Measurements from ENCODE around the gene PRDM12. TPM values are rescaled to one million over a fixed set of nuclear protein-coding genes. Genes with fewer than 3 reads are reported as not detected.

Gene PRDM12
- total RNA-seq, 1 donor from 2014 or later = not detected

DNA sequence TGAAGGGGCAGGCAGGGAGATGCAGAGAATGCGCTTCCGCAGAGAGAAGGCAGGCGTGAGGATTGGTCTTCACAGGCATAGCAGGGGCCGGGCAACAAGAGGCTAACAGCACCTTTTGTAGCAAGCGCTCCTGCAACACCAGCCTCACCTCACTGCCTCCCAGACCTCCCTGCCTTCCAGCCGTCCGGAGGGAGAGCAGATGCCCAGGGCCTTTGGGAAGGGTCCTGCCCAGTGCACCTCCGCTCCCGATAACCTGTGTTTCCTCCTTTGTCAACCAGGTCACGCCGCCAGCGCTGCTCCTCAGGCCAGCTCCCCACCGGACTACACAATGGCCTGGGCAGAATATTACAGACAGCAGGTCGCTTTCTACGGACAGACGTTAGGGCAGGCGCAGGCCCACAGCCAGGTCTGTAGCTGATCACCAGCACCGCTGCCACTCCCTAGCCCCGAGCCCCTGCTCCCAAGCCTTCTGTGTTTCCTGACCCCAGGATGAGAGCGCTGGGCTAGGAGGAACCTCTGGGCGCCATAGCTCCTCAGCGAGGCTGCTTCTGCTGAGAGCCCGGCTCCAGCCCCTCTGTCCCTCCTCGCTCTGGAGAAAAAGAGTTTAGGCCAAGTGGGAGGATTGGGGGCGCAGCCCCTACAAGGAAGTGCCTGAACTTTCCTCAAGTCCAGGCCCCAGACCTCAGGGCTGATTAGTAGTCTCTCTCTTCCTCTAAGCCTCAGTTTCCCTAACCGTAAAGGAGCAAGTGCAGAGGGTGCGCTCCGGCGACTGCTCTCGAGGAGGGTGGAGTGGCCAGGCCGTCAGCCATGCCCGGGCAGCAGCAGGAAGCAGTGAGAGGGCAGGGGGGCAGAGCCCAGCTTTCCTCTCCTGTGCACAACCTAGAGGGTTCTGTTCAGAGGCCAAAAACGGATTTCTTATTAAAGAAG, 28.4 kb upstream of the PRDM12 start:
- no peak for DNase-seq (ENCODE audit: low read depth in 2 of 2)

DNA sequence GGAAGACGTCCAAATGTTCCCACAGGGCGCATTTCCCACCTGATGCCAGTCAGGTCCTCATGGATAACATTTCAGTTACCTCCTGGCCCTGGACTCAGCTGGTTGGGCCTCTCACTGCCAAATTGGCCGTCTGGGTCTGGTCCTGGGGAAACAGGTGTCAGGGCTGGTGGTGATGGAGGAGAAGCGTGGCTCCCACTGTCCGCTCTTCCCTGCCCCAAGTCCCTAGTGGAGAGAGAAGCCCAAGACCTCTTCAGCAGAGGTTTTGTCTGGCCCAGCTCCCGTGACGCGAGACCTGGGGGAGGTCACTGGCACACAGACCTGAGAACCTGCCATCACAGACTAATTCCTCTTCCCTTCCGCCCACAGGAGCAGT, 27.8 kb upstream of the PRDM12 start:
- DNase-seq (ENCODE audit: low read depth in 2 of 2) = no peak

DNA sequence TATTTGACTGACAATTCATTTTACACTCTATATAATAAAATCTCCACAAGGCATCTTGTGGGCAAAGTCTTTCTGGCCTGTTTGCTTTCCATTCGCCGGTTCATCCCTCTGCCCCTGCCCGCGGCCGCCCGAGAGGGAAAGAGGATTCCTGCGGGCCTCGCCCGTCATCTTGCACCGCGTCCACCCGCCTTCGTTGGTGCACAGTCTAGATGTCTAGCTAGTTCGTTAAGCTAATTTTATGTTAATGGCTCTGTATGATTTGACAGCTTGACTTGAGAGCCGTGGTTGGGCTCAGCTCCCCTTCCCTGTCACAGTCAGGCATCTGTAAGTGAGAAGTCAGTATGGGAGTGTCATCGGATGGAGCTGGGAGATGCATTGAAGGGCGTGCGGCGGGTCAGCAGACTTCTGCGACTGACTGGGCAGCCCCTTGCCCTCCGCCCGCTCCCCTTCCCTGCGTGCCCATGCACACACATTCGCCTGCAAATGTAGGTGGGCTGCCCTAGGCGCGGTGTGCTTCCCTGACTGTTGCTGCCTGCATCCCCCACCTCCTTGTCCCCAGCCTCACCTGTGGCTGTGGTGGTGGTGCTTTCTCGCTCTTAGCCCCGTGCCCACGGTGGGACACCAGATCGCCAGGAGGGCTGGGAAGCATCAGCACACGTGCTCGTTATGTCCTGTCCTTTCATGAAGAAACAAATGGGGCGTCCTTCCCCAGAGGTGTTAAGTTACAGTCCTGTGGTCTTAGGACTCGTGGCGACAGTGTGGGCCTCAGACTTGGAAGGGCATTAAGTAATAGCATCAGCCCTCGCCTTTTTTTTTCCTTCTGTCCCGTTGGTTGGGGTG, 25.9 kb upstream of the PRDM12 start:
- no peak for DNase-seq (ENCODE audit: low read depth in 2 of 2)

DNA sequence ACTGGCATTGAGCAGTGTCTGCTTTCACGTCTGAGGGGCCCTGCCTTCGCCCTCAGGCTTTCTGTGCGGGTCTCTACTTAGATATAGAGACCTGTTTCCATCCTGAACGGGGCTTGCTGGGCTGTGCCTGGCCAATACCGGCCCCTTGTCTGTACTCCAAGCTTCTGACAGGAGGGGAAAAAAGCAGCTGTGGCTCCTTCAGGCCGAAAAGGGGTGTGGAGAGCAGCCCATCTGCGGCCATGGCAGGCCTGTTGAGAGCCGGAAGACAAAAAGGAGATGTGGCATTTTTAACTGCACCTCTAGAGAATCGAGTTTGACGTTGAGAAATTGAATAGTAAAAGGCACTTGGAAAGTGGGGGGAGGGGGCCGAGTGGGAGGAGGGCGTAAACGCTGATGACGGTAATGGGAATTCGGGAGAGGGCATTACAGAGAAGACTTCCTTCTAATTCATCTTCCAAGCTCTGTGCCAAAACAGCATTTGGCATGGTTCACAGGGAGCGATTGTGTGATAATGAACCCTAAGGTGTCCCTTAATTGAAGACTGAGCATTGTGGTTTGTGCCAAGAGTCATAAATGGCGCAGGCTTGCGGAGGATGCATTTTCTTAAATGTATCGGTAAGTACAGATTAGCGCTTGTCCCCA, 25.1 kb upstream of the PRDM12 start:
- DNase-seq (ENCODE audit: low read depth in 2 of 2) = no peak

DNA sequence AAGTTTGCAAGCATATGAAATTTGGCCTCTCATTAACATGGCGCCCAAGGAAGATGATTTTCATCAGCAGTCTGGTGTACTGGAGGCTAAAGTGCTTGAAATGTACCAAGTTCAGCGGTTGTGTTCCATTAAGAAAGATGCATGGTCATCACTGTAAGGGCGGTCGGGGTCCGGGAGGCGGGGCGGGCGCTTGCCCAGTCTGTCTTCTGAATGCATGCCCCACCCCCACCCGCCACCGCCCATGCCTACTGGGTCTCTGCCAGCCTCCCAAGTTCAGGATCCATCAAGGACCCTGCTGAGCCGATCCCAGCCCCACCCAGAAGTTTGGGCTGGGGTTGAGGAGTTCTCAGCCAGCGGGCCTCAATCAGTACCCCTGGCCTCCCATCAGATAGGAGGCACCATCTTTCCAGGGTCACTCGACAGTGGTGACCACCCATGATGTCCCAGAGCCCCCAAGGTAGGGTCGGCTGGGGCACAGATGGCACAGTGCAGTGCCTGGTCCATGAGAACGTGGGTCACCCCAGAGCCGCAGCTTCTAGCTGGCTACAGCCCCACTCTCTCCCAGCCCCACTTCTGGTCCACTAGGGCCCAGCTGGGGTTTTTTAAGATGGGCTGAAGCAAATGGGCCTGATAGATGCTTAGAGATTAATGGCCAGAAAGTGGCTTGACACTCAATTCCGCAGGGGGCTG, 24.4 kb upstream of the PRDM12 start:
- DNase-seq (ENCODE audit: low read depth in 2 of 2) = no peak

DNA sequence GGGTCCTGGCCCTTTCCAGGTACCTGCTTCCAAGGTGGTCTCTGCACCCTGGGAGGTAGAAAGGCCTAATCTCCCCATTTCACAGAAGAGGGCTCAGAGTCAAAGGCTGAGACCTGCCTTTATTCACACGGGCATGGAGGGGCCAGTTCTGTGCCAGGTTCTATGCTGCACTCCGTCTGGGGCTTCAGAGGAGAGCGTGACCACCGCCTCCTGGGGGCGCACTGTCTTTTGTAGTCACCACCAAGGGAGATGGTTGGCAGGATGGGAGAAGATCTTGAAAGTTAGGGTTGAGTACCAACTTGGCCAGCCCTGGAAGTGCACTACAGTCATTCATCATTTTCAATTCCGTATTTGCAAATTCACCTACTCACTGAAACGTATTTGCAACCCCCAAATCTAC, 23.7 kb upstream of the PRDM12 start:
- DNase-seq (ENCODE audit: low read depth in 2 of 2) = no peak

DNA sequence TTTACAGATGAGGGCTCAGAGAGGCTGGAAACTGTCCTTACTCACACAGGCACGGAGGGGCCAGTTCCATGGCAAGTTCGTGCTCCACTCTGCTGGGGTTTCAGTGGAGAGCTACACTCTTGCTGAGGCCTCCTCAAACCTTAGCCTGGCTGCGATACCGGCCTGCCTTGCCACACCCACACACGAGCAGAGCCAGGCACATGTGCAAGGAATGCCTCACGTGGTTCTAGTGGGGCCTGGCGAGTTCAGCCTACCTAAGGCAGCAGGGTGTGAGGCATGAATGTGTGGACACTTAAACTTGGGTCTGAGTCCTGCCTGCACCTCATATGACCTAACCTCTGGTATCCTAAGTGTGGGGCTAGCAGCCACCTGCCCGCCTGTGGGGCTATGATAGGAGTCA, 21.5 kb upstream of the PRDM12 start:
- no peak for DNase-seq (ENCODE audit: low read depth in 2 of 2)

DNA sequence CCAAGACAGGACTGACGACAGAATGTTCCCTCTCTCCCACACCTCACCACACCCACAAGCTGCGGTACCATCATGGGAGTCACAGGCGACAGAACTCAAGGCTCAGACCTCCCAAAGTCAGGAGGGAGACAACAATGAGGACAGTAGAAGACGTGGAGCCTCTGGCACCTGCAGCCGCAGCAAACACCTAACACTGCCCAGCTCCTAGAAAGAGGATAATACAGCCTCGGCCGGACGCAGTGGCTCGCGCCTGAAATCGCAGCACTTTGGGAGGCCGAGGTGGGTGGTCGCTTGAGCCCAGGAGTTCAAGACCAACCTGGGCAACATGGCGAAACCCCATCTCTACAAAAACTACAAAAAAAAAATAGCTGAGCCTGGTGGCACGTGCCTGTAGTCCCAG, 13.2 kb upstream of the PRDM12 start:
- DNase-seq (ENCODE audit: low read depth in 2 of 2) = no peak

DNA sequence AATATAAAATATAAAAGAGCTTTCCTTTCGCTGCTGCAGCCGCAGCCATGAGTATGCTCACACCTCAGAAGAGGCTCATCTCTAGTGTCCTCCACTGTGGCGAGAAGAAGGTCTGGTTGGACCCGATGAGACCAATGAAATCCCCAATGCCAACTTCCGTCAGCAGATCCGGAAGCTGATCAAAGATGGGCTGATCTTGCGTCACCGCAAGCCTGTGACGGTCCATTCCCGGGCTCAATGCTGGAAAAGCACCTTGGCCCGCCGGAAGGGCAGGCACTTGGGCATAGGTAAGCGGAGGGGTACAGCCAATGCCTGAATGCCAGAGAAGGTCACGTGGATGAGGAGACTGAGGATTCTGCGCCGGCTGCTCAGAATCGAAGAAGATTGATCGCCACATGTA, 12.6 kb upstream of the PRDM12 start:
- no peak for DNase-seq (ENCODE audit: low read depth in 2 of 2)

DNA sequence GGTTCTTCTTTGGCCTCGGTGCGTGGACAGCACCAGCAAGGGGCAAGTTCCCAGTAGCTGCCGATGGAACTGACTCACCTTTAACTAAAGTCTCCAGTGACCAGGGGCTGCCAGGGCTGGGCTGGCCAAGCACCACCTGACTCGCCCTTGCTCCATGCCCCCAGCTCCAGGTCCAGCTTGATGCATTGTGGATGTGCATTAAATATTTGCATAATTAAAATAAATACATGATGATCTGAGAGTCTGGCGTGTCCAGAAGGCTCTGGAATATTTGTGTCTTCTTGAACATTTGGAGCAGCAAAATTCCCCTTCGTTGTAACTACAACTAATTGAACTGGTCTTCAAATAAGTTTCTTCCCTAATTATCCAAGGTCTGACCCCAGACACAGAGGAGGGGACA, 9.5 kb upstream of the PRDM12 start:
- DNase-seq (ENCODE audit: low read depth in 2 of 2) = no peak

DNA sequence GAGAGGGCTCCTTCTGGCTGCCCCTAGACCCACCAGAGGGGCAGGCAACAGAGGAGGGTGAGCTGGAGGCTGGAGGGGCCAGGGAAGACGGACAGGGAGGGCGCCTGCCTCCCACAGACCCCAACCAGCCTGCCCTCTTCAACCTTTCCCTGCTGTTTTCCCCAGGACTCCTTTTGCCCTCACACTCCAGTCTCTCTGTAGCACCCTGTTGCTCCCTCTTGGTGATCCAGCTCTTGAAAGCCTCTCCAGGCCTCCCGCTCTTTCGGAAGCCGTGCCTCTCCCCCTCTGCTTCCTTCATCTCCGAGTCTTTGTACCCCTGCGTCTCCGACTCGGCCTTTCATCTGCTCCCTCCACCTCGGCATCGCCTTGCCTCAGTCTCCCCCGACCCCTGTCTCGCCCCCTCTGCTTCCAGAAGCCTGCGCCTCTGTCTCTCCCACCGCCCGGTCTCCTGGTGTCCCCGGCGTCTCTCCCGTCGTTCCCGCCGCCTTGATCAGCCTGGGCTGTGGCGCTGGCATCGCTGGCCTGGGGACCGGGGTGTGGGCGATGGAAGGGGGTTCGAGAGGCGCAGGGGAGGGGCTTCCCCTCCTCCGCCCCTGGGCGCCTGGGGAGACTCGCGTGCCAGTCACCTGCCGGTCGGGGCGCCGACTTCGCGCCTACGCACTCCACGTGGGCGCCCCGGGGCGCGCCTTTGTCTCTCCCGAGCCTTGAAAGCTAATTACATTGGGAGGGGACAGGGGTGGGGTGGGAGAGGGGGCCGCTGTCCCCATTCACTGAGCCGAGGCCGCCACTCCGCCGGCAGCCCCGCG, 5.3 kb upstream of the PRDM12 start:
- DNase-seq (ENCODE audit: low read depth in 2 of 2) = no peak

DNA sequence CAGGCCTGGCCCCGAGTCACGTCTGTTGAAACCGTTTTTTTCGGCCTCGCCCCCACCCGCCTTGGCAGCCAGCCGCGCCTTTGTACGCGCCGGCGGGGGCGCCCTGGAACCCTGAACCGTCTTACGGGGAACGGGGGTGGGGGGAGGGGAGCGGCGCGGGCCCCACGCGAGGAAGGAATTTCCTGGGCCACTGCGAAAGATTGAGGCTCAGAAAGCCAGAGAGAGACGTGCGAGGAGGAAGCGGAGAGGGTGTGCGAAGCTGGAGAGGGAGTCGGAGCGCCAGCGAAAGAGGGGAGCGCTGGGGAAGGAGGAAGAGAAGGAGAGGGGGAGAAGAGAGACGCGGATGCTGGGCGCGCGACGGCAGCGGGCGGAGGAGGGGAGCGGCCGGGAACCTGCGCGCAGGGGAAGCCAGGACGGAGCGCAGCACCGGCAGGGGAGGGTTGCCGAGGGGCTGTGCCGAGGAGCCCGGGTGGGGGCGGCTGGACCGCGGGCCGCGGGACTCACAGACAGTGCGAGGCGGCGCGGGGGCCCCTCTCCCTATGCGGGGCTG, 4.6 kb upstream of the PRDM12 start:
- DNase-seq (ENCODE audit: low read depth in 2 of 2) = no peak

DNA sequence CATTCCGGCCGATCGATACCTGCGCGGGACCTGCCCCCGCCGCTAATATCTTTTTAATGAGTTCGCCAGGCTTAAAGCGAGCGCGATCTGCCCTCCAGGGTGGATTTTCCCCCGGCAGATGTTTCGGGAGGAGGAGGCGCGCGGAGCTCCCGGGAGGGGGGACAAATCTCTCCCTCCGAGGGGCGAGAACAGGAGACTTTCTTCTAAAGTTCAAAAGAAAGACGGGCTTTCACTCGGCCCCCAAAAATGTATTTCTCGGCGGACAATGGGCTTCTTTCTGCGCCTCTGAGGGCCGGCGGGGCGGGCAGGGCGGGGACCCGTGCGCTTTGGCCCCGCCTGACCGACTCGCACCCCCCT, 4.1 kb upstream of the PRDM12 start:
- no peak for DNase-seq (ENCODE audit: low read depth in 2 of 2)

DNA sequence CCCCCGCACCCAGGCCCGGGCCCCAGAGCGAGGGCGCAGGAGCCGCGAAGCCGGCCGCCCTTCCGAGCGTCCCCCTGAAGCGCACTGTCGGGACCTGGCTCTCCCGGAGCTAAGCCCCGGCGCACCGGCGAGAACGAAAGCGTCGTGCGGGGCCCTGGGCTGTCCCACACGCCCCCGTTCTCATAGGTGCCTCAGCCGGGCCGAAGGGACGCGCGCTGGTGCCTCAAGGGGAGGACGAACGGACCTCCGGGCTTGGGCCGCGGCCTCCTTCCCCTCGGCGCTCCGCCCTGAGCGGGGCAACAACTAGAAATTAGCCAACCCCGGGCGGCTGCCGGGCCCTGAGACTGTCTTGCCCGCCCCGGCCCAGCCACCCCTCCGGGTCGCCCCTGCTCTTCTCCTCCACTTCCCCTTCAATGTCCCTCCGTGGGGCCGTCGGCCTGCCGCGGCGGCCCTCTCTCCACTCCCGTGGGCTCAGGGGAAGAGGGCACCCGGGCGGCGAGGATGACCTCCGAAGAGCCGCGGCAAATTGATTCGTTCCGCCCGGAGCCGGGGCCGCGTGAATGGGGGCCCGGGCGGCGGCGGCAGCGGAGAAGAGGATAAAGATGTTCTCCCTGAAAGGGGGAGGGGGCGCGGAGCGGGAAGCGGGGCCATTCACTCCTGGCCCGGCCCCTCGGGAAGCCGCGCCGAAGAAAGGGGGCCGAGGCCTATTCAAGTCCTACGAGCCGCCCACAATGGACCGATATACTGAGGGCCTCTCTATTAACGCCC, 3.5 kb upstream of the PRDM12 start:
- DNase-seq (ENCODE audit: low read depth in 2 of 2) = no peak

DNA sequence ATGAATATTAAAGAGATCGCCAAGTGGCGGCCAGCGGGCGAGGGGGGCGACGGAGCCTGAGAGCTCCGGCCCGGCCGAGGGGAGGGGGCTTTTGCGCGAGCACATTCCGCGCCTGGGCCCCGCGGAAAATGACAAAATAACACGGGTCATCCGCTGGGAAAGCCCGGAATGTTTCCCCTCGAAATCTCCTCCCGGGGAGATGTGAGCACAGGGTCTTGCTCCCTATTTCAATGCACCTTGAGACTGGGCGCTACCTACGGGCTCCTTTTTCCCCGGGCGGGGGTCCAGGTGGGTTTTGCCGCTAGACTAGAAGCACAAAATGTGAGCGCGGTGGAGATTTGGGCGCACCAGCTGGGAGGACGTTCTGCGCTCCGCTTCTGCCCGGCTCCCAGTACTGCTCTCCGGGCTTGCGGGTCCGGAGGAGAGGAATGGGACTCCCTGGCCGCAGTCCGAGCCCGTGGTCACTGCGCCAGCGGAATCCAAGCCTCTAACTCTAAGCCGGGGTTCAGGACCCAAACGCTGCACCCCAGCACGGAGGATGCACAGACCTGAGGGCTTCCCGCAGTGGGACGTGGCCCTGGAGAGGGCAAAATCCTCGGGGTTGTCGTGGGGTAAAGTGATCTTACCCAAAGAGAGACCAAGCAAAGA, 2.8 kb upstream of the PRDM12 start:
- DNase-seq (ENCODE audit: low read depth in 2 of 2) = no peak

DNA sequence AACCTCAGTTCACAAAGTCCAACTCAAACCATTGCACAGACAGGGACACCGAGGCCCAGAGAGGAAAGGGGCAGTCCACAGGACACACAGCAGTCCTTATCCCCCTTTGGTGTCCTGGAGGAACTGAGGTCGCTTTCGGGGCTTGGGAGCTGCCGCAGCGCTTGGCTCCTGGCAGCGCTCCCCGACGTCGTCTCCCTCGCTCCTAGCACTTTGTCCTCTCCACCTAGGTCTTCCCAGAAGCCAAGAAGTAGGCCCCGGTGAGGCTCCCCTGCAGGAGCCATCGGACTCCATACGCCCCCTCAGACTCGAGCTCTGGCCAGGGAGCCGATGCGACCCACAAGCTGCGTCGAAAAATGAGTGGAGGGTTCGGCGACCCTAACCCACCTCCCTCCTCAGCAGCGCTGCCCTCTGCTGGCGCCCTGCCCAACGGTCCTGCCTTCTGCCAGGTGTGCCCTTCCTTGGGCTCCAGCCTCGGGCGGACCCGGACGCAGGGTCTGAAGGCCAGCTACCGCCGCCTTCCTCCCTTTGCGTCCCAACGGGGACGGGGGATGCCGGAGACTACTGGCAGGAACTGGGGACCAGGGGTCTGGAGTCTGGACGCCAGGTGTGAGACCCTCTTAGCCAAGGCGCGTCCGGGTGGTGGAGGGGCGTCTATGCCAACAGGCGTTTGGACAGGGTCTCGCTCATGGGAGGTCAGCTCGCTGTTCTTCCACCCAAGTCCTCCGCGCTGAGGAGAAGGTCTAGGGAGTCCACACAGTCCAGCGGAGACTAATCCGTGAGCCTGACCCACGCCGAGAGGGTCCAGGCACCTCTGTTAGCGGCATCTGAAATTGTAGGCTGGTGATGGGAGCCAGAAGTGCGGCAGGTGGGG, 2.1 kb upstream of the PRDM12 start:
- DNase-seq (ENCODE audit: low read depth in 2 of 2) = no peak

DNA sequence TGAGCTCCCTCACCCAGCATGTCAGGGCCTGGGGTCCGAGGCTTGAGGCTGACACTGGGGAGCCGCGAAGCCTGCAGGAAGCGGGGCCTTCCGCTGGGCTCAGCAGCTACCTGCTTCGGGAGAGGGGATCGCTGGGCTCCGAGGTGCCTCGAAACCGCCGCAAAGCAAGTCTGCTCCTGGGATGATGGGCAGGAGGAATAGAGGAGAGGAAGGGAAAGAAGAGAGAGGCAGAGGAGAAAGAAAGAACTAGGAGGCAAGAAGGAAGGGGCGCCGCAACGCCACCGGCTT, 1.5 kb upstream of the PRDM12 start:
- no peak for DNase-seq (ENCODE audit: low read depth in 2 of 2)

DNA sequence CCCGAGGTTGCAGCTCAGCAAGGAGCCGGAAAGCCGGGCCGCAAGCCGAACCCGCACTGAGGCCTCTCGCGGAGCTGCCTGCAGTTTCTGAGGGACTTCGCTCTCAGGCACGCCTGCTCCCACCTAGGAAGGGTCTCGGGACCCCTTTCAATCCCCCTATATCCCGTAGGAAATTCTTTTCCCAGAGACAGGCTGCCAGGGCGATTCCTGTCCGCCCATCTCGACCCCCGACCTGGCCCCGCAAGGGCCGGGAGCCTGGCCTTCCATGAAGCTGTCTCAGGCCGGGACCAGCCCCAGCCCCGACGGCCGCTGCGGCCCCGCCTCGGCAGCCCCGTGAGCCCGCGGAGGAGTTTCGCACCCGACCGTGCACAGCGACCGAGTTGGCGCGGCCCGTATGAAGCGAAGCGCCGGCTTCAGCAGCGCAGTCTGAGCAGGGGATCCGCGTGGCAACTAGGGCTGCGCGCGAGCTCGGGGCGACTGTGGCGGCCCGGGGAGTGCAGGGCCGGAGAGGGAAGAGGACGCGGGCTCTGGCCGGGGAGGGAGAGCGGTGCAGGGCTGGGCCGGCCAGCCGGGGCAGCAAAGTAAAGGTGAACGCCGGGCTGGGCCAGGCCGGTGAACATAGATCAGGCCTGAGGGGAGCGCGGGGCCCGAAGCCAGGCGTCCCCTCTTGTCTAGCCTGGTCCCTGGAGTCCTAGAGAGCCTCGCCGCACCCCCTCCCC, 977 bp upstream of the PRDM12 start:
- no peak for DNase-seq (ENCODE audit: low read depth in 2 of 2)
